NOMO-1 treated with dmso at 0.1 percent for 144 hours (cell line): ENCODE data around the gene MAPK8IP1.

Experiments used
- DNase-seq: peaks from one replicate; lab custom pipeline; 2025; ENCODE audit not compliant: unreplicated experiment; lab: John Stamatoyannopoulos, UW

MAPK8IP1 gene

GRCh38 chr11:45939836-45940235, 54.4 kb downstream of the MAPK8IP1 start:
- no peak for DNase-seq

DNA sequence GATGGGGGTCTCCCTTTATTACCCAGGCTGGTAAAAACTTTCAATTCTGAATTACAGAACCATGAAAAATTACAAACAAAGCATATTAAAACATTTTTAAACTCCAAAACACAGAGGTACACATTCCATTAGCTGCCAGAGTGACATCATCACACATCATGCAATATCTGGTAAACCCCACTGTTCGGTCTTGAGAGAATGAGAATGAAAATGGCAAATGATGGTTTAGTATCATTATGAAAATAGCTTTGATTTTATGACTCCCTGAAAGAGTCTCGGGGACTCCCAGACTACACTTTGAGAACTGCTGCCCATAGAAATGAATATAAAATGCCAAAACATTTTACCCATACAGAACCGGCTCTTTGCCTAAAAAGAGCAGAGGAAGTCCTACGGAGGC, 55.8 kb downstream of the MAPK8IP1 start:
- no peak for DNase-seq

DNA sequence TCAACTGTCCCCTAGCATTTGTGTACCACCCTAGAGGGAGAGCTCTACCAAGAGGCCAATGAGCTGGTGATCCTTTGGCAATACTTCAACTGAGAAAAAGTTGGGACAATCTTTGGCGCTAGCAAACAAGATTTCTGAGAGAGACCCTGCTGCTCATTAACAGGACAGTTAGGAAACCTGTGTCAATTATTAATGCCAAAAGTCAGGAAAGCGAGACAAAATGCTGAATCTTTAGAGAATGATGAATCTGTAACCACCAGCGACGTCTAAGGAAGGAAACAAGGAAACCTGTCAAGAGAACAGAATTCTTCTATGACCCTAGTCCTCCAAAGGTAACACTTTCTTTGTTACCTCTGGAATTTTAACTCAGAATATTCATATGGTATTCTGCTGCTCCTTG, 56.9 kb downstream of the MAPK8IP1 start:
- no peak for DNase-seq

GRCh38 chr11:45945397-45945999, 60.0 kb downstream of the MAPK8IP1 start:
- no peak for DNase-seq

DNA sequence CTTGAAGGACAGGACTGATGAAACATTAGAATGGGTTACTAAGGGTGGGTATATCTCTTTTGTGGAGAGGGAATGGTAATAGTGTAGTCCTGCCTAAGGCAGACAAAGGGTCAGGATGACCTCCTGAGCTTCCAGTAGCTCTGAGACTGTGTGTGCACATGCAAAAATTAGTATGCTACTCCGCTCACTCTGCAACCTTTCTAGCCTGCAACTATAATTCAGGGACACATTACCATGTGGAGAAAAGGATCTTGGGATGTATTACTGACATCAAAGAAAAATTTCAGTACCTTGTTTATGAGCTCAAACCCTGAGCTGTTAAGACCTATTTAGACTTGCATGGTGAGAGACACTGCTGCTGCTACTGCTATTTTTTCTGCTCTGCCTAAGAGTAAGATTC, 62.4 kb downstream of the MAPK8IP1 start:
- DNase-seq = no peak

- DNase-seq = no peak
Observed at GRCh38 chr11:45948356-45948755, 62.9 kb downstream of the MAPK8IP1 start.

GRCh38 chr11:45949992-45950407, 64.5 kb downstream of the MAPK8IP1 start:
- DNase-seq = no peak
